Glutamatergic neuron (in vitro differentiated cells): Measurements from ENCODE around the gene CAMTA1. TPM values are rescaled to one million over a fixed set of nuclear protein-coding genes. Genes with fewer than 3 reads are reported as not detected.

Experiments used
- DNase-seq: peaks from one replicate; pipeline ENCODE4 v3.0.0; 2022
- H3K27ac Mint-ChIP-seq: one replicate; pipeline ENCODE4 v1.8.0; 2020; ENCODE audit warnings: mild to moderate bottlenecking, mixed read lengths, inconsistent platforms; ENCODE audit not compliant: unreplicated experiment
- H3K27me3 Mint-ChIP-seq: one replicate; pipeline ENCODE4 v1.8.0; 2020; ENCODE audit warnings: mild to moderate bottlenecking, moderate library complexity, mixed read lengths, inconsistent platforms; ENCODE audit not compliant: unreplicated experiment
- H3K36me3 Mint-ChIP-seq: one replicate; pipeline ENCODE4 v1.8.0; 2020; ENCODE audit warnings: mild to moderate bottlenecking, mixed read lengths, inconsistent platforms; ENCODE audit not compliant: unreplicated experiment
- H3K4me1 Mint-ChIP-seq: one replicate; pipeline ENCODE4 v1.8.0; 2020; ENCODE audit warnings: mild to moderate bottlenecking, low read depth, mixed read lengths, inconsistent platforms; ENCODE audit not compliant: unreplicated experiment
- H3K4me3 Mint-ChIP-seq: one replicate; pipeline ENCODE4 v1.8.0; 2020; ENCODE audit warnings: mild to moderate bottlenecking, mixed read lengths, inconsistent platforms; ENCODE audit not compliant: unreplicated experiment
- H3K9me3 Mint-ChIP-seq: one replicate; pipeline ENCODE4 v1.8.0; 2020; ENCODE audit warnings: mild to moderate bottlenecking, moderate library complexity, mixed read lengths, inconsistent platforms; ENCODE audit not compliant: unreplicated experiment
- total RNA-seq: library from RNA; stranded (reverse); fragmentation: NEBNext Ultra II Directional; extraction: Animal tissue kit (Norgen Biotek cat#: 25700); gene quantifications from one replicate; pipeline ENCODE4 v1.2.1, GENCODE V29; 2021; ENCODE audit not compliant: unreplicated experiment
- TF ChIP-seq, protein P1 (sequence below): fragments of 200-600 bp; sonication (generic); IDR thresholded peaks from one replicate; pipeline ENCODE4 v1.5.0; 2021; ENCODE audit not compliant: partially characterized antibody, unreplicated experiment

Gene CAMTA1
- total RNA-seq, 1 donor from 2014 or later = 77.2 TPM

GRCh38 chr1:7490576-7490975 lies 705.3 kb downstream of the CAMTA1 start:
- Mint-ChIP-seq H3K9me3 (peaks cover 10% of the 10 kb centered on the region), H3K27me3 (peaks cover 6% of the 10 kb centered on the region), H3K4me3 (no peak overlapping the region), H3K4me1 (peaks cover 16% of the 10 kb centered on the region), H3K36me3 (no peaks in the 10 kb centered on the region), H3K27ac (peak overlapping the region; percentile 17)
- TF ChIP-seq, protein P1, sequence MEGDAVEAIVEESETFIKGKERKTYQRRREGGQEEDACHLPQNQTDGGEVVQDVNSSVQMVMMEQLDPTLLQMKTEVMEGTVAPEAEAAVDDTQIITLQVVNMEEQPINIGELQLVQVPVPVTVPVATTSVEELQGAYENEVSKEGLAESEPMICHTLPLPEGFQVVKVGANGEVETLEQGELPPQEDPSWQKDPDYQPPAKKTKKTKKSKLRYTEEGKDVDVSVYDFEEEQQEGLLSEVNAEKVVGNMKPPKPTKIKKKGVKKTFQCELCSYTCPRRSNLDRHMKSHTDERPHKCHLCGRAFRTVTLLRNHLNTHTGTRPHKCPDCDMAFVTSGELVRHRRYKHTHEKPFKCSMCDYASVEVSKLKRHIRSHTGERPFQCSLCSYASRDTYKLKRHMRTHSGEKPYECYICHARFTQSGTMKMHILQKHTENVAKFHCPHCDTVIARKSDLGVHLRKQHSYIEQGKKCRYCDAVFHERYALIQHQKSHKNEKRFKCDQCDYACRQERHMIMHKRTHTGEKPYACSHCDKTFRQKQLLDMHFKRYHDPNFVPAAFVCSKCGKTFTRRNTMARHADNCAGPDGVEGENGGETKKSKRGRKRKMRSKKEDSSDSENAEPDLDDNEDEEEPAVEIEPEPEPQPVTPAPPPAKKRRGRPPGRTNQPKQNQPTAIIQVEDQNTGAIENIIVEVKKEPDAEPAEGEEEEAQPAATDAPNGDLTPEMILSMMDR = no peak
- no peak for DNase-seq

GRCh38 chr1:7491109-7491817 lies 706.0 kb downstream of the CAMTA1 start:
- Mint-ChIP-seq H3K36me3 (no peaks in the 10 kb centered on the region), H3K27ac (peak overlapping the region; percentile 17), H3K9me3 (peaks cover 10% of the 10 kb centered on the region), H3K4me3 (no peak overlapping the region), H3K4me1 (peaks cover 19% of the 10 kb centered on the region), H3K27me3 (peaks cover 4% of the 10 kb centered on the region)
- DNase-seq = no peak
- TF ChIP-seq, protein P1 = no peak

- DNase-seq = no peak
- H3K4me1 Mint-ChIP-seq = peaks cover 21% of the 10 kb centered on the region
- peaks cover 10% of the 10 kb centered on the region for H3K9me3 Mint-ChIP-seq
- no peaks in the 10 kb centered on the region for H3K36me3 Mint-ChIP-seq
- peaks cover 4% of the 10 kb centered on the region for H3K27me3 Mint-ChIP-seq
- no peak overlapping the region for H3K27ac Mint-ChIP-seq
- H3K4me3 Mint-ChIP-seq = no peak overlapping the region
- TF ChIP-seq, protein P1 = no peak
These were observed 706.5 kb downstream of the CAMTA1 start for GRCh38 chr1:7491818-7492173.

GRCh38 chr1:7493711-7494454 lies 708.6 kb downstream of the CAMTA1 start:
- peak overlapping the region; percentile 64 for H3K27ac Mint-ChIP-seq
- H3K36me3 Mint-ChIP-seq = no peaks in the 10 kb centered on the region
- peak; percentile 46 for DNase-seq
- peaks cover 19% of the 10 kb centered on the region for H3K4me1 Mint-ChIP-seq
- H3K9me3 Mint-ChIP-seq = peaks cover 10% of the 10 kb centered on the region
- TF ChIP-seq, protein P1 = no peak
- peak overlapping the region; percentile 12 for H3K4me3 Mint-ChIP-seq
- peaks cover 4% of the 10 kb centered on the region for H3K27me3 Mint-ChIP-seq

- Mint-ChIP-seq H3K4me3 (no peak overlapping the region), H3K27ac (no peak overlapping the region), H3K4me1 (peaks cover 23% of the 10 kb centered on the region), H3K36me3 (no peaks in the 10 kb centered on the region), H3K27me3 (peaks cover 4% of the 10 kb centered on the region), H3K9me3 (peaks cover 8% of the 10 kb centered on the region)
- TF ChIP-seq, protein P1 = no peak
- DNase-seq = no peak
These were observed 710.7 kb downstream of the CAMTA1 start for GRCh38 chr1:7495962-7496361.
